Measurements from ENCODE around the gene NPTN.

DNA sequence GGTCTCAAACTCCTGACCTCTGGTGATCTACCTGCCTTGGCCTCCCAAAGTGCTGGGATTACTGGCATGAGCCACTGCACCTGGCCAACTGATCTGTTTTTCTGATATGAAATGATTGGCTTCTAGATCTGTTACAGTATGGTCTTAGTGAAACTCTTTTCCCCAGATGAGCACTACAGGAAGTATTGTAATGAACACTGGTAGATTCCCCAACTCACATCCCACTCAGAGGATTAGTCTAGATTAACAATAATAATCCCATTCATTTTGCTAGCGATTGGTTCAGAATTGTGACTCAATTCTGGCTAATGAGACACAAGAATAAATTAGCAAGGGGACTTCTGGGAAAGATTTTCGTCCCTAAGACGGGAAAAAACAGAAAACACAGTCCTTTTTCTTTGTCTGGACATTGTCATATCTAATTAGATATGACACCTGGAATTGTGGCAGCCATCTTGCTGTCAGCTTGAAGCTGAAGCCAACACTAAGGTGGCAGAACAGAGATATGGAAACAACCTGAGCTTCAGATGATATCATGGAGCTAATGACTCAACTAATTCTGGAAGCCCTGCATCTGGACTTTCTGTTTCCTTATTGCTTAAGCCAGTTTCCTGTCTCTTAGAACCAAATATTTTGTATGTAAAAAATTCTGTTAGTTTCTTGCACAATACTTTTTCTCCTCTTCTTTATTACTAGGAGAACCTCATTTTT lies 17.4 kb upstream of the NPTN start:
- no peak for TF ChIP-seq POLR2A (IDR thresholded peaks at IDR 0.05; ENCODE audit: low read depth, low read length)
- no peak for TF ChIP-seq POLR2AphosphoS5 (IDR thresholded peaks at IDR 0.05; ENCODE audit: low read depth, low read length)
- TF ChIP-seq TAF1 (IDR thresholded peaks at IDR 0.05; ENCODE audit: low read depth, low read length) = no peak
- no peak for TF ChIP-seq SPI1 (IDR thresholded peaks at IDR 0.05; ENCODE audit: low read depth, low read length)
- no peak for TF ChIP-seq POU2F2 (IDR thresholded peaks at IDR 0.05; ENCODE audit: low read depth, low read length)

Measured in GM12891 (cell line).